ENCODE measurements around the gene DMKN. TPM values are rescaled to one million over a fixed set of nuclear protein-coding genes. Genes with fewer than 3 reads are reported as not detected.

Gene DMKN
- total RNA-seq, 4 donors from 2014 or later, result 2.7 to 18.1 (median 10.0) TPM

DNA sequence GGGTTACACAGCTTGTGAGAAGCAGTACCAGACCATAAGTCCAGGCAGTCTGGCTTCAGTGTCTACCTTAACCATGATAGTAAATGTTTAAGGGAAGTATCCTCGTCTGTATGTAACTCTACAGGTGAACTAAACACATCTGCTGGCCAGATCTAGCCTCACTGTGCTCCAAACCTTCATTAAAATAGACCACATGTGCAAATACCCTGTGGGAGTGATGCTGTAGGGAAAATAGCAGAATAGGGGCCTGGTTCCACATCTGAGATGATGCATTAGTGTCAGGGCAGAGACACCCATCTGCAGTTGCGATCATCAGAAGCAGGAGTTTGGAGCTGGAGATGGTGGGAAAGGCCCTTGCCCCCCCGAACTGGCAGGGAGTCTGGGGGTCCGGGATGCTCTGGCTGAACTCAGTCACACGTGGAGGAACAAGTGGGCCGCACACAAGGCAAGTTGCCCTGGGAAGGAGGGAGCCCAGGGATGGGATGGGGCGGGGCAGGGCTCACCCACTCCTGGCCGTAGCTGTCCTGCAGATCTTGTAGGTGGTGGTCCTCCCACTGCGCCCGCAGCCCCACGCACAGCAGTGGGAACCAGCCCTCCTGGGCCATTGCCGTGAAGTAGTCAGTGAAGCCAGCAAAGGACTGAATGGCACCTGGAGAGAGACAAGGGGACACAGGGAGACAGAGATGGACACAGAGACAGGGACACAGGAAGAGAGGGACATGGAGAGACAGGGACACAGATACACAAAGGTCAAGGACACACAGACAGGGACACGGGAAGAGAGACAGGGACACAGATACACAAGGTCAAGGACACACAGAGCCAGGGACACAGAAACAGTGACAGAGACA is 39.3 kb upstream of the DMKN start:
- no peak overlapping the region for H3K27ac ChIP-seq
- peaks cover 0 to 4% (median 2%) of the 10 kb centered on the region in 4 donors for H3K4me1 ChIP-seq
- TF ChIP-seq EP300 (IDR thresholded peaks at IDR 0.05; ENCODE audit: low read depth) (no peak), POLR2A (IDR thresholded peaks at IDR 0.05) (no peak), POLR2AphosphoS5 (IDR thresholded peaks at IDR 0.05) (no peak)
- TF ChIP-seq, protein P1, sequence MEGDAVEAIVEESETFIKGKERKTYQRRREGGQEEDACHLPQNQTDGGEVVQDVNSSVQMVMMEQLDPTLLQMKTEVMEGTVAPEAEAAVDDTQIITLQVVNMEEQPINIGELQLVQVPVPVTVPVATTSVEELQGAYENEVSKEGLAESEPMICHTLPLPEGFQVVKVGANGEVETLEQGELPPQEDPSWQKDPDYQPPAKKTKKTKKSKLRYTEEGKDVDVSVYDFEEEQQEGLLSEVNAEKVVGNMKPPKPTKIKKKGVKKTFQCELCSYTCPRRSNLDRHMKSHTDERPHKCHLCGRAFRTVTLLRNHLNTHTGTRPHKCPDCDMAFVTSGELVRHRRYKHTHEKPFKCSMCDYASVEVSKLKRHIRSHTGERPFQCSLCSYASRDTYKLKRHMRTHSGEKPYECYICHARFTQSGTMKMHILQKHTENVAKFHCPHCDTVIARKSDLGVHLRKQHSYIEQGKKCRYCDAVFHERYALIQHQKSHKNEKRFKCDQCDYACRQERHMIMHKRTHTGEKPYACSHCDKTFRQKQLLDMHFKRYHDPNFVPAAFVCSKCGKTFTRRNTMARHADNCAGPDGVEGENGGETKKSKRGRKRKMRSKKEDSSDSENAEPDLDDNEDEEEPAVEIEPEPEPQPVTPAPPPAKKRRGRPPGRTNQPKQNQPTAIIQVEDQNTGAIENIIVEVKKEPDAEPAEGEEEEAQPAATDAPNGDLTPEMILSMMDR (IDR thresholded peaks at IDR 0.05), result no peak
- DNase-seq, result no peak
- WGBS, 2 donors (ENCODE audit: low coverage in 1 of 2), result 10 to 76% methylated on average over 2 to 13 of the region's 13 CpGs
- H3K9me3 ChIP-seq, result no peaks in the 10 kb centered on the region
- peaks cover 6% of the 10 kb centered on the region for H3K27me3 ChIP-seq
- no peaks in the 10 kb centered on the region for H3K36me3 ChIP-seq
- no peak overlapping the region for H3K4me3 ChIP-seq
- in situ Hi-C loops (cut with MboI; ENCODE audit: low pct_ligation_motif_present in 1 of 4, low pct_unique_long_range_greater_than_20kb in 1 of 4, low sequenced_read_pairs in 3 of 4) (no loop called here), intact Hi-C loops (cut with DNase I; ENCODE audit: low total_unique reads) (no loop called here)

DNA sequence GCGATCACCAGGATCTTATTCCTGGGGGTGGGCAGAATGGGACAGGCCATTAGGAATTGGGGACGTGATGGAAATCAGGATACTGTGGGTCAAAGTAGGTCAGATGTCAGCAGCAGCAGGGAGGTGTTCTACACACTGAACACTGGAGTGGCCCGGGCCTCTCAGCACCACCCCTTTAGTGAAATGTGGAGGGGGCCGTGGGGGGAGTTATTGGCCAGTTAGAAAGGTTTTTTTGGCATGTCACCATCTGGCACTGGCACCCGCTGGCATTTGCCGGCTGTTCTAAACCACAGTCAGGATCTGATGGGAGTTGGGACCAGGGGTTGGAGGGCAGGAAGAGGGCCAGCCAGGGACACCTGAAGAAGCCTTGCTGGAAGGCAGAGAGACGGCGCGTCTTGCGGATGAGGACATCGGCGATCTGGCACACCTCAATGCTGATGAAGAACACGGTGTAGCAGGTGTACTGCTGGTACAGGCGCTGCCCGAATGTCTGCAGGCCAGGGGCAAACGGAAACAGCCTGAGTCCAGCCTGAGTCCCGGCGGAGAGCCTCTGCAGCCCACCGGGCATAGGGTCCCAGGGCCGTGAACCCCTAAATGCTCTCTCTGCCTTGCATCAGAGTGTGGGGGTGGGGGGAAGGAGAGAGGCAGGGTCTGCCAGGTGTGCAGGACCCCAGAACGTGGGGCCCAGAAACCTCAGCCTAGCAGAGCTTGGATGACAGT is 37.8 kb upstream of the DMKN start:
- H3K27ac ChIP-seq, result no peak overlapping the region
- WGBS, 2 donors (ENCODE audit: low coverage in 1 of 2), result 82 to 83% methylated on average over 3 to 21 of the region's 21 CpGs
- H3K4me3 ChIP-seq, result no peak overlapping the region
- intact Hi-C loops (cut with DNase I; ENCODE audit: low total_unique reads) (no loop called here), in situ Hi-C loops (cut with MboI; ENCODE audit: low pct_ligation_motif_present in 1 of 4, low pct_unique_long_range_greater_than_20kb in 1 of 4, low sequenced_read_pairs in 3 of 4) (no loop called here)
- H3K27me3 ChIP-seq, result no peaks in the 10 kb centered on the region
- H3K9me3 ChIP-seq, result no peaks in the 10 kb centered on the region
- H3K36me3 ChIP-seq, result no peaks in the 10 kb centered on the region
- no peak for DNase-seq
- TF ChIP-seq EP300 (IDR thresholded peaks at IDR 0.05; ENCODE audit: low read depth) (no peak), POLR2AphosphoS5 (IDR thresholded peaks at IDR 0.05) (no peak), POLR2A (IDR thresholded peaks at IDR 0.05) (no peak)
- TF ChIP-seq, protein P1 (IDR thresholded peaks at IDR 0.05), result no peak
- H3K4me1 ChIP-seq, result peaks cover 5 to 7% (median 6%) of the 10 kb centered on the region in 4 donors

DNA sequence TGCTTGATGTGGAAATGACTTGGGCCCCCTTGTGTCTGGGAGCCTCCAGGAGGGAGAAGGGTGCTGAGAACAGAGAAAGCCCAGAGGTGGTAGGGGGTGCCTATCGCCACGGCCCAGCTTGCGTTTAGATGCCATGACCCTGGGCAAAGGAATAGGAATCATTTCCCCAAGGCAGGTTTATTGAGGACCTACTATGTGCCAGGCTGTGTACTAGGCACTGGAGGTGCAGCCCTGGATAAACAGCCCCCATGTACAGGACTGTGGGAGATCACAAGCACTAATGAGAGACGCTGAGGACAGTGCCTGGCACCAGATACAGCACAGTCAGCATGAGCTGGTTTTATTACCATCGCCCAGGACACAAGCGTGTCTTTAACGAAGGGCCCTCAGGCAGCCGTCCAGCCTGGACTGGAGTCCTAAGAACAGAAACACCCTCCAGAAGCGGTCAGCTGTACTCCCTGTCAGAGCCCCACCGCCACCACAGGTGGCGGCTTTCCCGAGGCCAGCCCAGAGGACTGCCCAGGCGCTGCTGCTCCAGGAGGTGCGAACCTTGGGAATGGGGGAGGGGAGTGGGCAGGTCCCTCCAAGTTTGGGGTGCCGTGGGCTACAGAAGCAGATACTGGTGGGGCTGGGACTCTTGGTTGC is 36.6 kb upstream of the DMKN start:
- no peak for TF ChIP-seq EP300 (IDR thresholded peaks at IDR 0.05; ENCODE audit: low read depth)
- TF ChIP-seq, protein P1 (IDR thresholded peaks at IDR 0.05), result no peak
- TF ChIP-seq POLR2A (IDR thresholded peaks at IDR 0.05), result no peak
- H3K4me1 ChIP-seq, result peaks cover 8 to 11% (median 10%) of the 10 kb centered on the region in 4 donors
- H3K27me3 ChIP-seq, result no peaks in the 10 kb centered on the region
- no peaks in the 10 kb centered on the region for H3K9me3 ChIP-seq
- intact Hi-C loops (cut with DNase I; ENCODE audit: low total_unique reads), result loop anchor here (10.0 kb wide), 2 partner anchors 85 to 165 kb away; partner anchors contain the start of gene KMT2B
- WGBS, 2 donors (ENCODE audit: low coverage in 1 of 2), result 81 to 90% methylated on average over 4 to 12 of the region's 15 CpGs
- H3K36me3 ChIP-seq, result no peaks in the 10 kb centered on the region
- in situ Hi-C loops (cut with MboI; ENCODE audit: low pct_ligation_motif_present in 1 of 4, low pct_unique_long_range_greater_than_20kb in 1 of 4, low sequenced_read_pairs in 3 of 4), result no loop called here
- H3K27ac ChIP-seq, result no peak overlapping the region
- no peak overlapping the region for H3K4me3 ChIP-seq
- no peak for DNase-seq

Measured in transverse colon (tissue), 4 donors.